Nephron (organoid): ENCODE measurements around the gene PLET1.
A peak's percentile ranks its signal among the peaks of the same experiment; 100 is the strongest.

Source experiments
- H3K27ac Mint-ChIP-seq, 3 experiments: 2 replicates each; pipeline ENCODE4 v1.8.0; 2020; ENCODE audit warnings: mixed read lengths in 3 of 3, mild to moderate bottlenecking in 2 of 3, moderate library complexity in 1 of 3
- H3K27me3 Mint-ChIP-seq: 2 replicates; pipeline ENCODE4 v1.8.0; 2021; ENCODE audit warnings: low read depth, mild to moderate bottlenecking, moderate library complexity, mixed read lengths
- H3K36me3 Mint-ChIP-seq: 2 replicates; pipeline ENCODE4 v1.8.0; 2020; ENCODE audit warnings: low read depth, mixed read lengths
- H3K4me1 Mint-ChIP-seq: 2 replicates; pipeline ENCODE4 v1.8.0; 2020; ENCODE audit warnings: mixed read lengths
- H3K4me3 Mint-ChIP-seq, 3 experiments: 2 replicates each; pipeline ENCODE4 v1.8.0; 2020; ENCODE audit warnings: mild to moderate bottlenecking in 3 of 3, mixed read lengths in 3 of 3, moderate library complexity in 2 of 3
- H3K9me3 Mint-ChIP-seq: 2 replicates; pipeline ENCODE4 v1.8.0; 2020; ENCODE audit warnings: mixed read lengths
- CTCF ChIP-seq, 3 experiments: fragments of 200-600 bp; sonication (generic); IDR thresholded peaks; one replicate each; pipeline ENCODE4 v1.5.0; 2021; ENCODE audit warnings: antibody characterized with exemption in 3 of 3; ENCODE audit not compliant: unreplicated experiment in 3 of 3

PLET1 gene

GRCh38 chr11:112290493-112290850, 29.8 kb upstream of the PLET1 start:
- no peaks in the 10 kb centered on the region for H3K9me3 Mint-ChIP-seq
- H3K36me3 Mint-ChIP-seq: peaks cover 3% of the 10 kb centered on the region
- peaks cover 51% of the 10 kb centered on the region for H3K4me1 Mint-ChIP-seq
- peak overlapping the region; percentile 54 to 84 (median 84) for H3K4me3 Mint-ChIP-seq
- peak overlapping the region in 1 of 3 experiments; percentile 81 for H3K27ac Mint-ChIP-seq
- no peak for TF ChIP-seq CTCF (IDR thresholded peaks at IDR 0.05; ENCODE audit: unreplicated experiment in 3 of 3)
- peaks cover 27% of the 10 kb centered on the region for H3K27me3 Mint-ChIP-seq

- Mint-ChIP-seq H3K36me3 (peaks cover 3% of the 10 kb centered on the region), H3K4me3 (peak overlapping the region; percentile 83 to 84 (median 84)), H3K27ac (peak overlapping the region in 2 of 3 experiments; percentile 8 to 81), H3K4me1 (peaks cover 46% of the 10 kb centered on the region), H3K27me3 (peaks cover 25% of the 10 kb centered on the region), H3K9me3 (no peaks in the 10 kb centered on the region)
- TF ChIP-seq CTCF (IDR thresholded peaks at IDR 0.05; ENCODE audit: unreplicated experiment in 3 of 3): peak; percentile 88 to 92 (median 92)
Measured at GRCh38 chr11:112289588-112290492, 29.2 kb upstream of the PLET1 start.

GRCh38 chr11:112288021-112288420, 27.4 kb upstream of the PLET1 start:
- Mint-ChIP-seq H3K27ac (no peak overlapping the region), H3K36me3 (no peaks in the 10 kb centered on the region), H3K4me3 (peak overlapping the region; percentile 40 to 66 (median 65)), H3K27me3 (peaks cover 22% of the 10 kb centered on the region), H3K4me1 (peaks cover 32% of the 10 kb centered on the region), H3K9me3 (no peaks in the 10 kb centered on the region)
- TF ChIP-seq CTCF (IDR thresholded peaks at IDR 0.05; ENCODE audit: unreplicated experiment in 3 of 3): no peak

GRCh38 chr11:112285841-112286311, 25.2 kb upstream of the PLET1 start:
- no peaks in the 10 kb centered on the region for H3K36me3 Mint-ChIP-seq
- no peak for TF ChIP-seq CTCF (IDR thresholded peaks at IDR 0.05; ENCODE audit: unreplicated experiment in 3 of 3)
- peaks cover 22% of the 10 kb centered on the region for H3K27me3 Mint-ChIP-seq
- no peak overlapping the region for H3K27ac Mint-ChIP-seq
- H3K9me3 Mint-ChIP-seq: no peaks in the 10 kb centered on the region
- peaks cover 13% of the 10 kb centered on the region for H3K4me1 Mint-ChIP-seq
- H3K4me3 Mint-ChIP-seq: no peak overlapping the region

- Mint-ChIP-seq H3K27me3 (peaks cover 9% of the 10 kb centered on the region), H3K27ac (no peak overlapping the region), H3K4me3 (peak overlapping the region in 2 of 3 experiments; percentile 3 to 11), H3K9me3 (no peaks in the 10 kb centered on the region), H3K4me1 (peaks cover 5% of the 10 kb centered on the region), H3K36me3 (no peaks in the 10 kb centered on the region)
- no peak for TF ChIP-seq CTCF (IDR thresholded peaks at IDR 0.05; ENCODE audit: unreplicated experiment in 3 of 3)
Measured at GRCh38 chr11:112281726-112282125, 21.1 kb upstream of the PLET1 start.
